ENCODE measurements around the gene ANKS3.

The ANKS3 gene

GRCh38 chr16:4696172-4696904 lies 37.7 kb downstream of the ANKS3 start:
- DNase-seq (ENCODE audit: low spot score): no peak

GRCh38 chr16:4695473-4696171 lies 38.4 kb downstream of the ANKS3 start:
- DNase-seq (ENCODE audit: low spot score): no peak

GRCh38 chr16:4694642-4695451 lies 39.2 kb downstream of the ANKS3 start:
- no peak for DNase-seq (ENCODE audit: low spot score)

DNA sequence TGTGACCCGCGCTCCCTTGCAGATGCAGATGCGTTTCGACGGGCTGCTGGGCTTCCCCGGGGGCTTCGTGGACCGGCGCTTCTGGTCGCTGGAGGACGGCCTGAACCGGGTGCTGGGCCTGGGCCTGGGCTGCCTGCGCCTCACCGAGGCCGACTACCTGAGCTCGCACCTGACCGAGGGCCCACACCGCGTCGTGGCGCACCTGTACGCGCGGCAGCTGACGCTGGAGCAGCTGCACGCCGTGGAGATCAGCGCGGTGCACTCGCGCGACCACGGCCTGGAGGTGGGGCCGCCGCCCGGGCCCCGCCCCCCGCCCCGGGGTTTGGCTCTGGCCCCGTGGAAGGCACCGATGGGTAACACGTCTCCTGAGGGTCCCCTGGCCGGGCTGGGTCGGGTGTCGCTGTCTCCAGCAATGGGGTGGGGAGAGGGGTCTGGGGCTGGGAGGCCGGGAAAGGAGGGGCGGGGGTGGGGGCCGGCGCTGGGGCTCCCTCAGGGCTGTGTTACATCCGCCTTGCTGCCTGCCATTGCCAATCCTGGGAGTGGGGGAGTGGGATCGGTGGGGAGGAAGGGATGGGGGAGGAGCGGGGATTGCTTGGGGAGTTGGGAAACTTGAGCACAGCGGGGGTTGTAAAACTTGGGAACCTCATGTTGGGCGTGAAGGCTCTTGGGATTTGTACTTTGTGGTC lies 40.0 kb downstream of the ANKS3 start:
- peak; percentile 59 for DNase-seq (ENCODE audit: low spot score)

DNA sequence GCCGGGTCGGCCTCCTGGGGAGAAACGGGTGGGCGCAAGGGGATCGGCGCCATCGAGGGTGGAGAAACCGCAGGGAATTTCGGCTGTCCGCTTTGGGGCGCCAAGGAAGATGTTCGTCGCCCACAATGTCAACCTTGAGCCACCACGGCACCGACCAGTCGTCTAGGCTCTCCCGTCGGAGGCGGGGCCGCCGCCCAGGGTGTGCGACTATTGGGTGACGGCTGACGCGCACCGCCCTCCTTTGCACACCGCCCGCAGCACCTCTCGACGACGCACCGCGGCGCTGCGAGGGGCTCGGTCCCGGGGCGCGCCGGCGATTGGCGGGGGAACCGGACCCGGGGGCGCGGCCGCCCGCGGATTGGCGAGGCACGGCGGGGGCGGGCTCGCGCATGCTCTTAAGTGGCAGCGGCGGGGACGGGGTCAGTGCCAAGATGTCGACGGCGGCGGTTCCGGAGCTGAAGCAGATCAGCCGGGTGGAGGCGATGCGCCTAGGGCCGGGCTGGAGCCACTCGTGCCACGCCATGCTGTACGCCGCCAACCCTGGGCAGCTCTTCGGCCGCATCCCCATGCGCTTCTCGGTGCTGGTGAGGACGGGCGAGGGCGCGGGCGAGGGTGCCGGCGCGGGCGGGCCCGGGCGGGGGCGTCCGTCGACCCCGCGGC lies 40.6 kb downstream of the ANKS3 start, which contains the start of gene NUDT16L1:
Gene NUDT16L1 (plus strand): TSS at position 267 of the 660 bp plus-strand sequence. CDS start 165 bp downstream, at position 432.
- peak; percentile 96 for DNase-seq (ENCODE audit: low spot score)

DNA sequence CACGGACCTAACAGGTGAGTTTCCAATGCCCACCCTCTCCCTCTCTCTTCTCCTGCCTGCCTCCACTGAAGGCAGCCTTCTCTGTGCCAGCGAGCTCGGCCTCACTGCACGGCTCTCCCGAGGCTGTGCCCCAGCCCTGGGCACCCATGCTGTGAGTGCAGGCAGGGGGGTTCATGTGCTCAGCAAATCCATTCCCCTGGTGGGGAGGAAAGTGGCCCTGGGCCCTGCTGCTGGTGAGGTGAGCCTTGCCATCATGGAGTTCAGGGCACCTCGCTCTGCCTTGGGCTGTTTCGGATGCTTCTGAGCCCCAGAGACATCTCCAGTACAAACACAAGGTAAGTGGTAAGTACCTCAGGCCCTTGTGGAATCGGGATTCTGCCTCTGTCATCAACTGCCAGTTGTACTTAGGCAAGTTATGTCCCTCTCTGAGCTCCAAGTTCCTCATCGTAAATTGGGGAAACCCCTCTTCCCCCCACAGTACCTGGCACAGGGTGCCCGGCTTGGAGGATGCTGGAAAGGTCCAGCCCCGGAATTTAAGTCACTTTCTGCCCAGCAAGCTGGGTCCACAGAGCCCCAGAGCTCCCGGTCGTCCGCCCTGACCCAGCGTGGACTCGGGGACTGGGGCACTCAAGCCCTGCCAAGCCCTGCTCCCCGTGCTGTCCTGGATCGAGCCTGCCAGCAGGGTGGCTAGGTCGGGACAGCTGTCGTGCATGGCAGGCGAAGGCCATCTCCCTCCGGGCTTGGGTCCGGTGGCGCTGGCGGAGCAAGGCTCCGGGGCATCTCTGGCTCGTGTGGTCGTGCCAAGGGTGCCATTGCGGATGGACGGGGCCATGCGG lies 41.4 kb downstream of the ANKS3 start:
- no peak for DNase-seq (ENCODE audit: low spot score)

- no peak for DNase-seq (ENCODE audit: low spot score)
Observed at GRCh38 chr16:4691666-4692412, 42.2 kb downstream of the ANKS3 start.

DNA sequence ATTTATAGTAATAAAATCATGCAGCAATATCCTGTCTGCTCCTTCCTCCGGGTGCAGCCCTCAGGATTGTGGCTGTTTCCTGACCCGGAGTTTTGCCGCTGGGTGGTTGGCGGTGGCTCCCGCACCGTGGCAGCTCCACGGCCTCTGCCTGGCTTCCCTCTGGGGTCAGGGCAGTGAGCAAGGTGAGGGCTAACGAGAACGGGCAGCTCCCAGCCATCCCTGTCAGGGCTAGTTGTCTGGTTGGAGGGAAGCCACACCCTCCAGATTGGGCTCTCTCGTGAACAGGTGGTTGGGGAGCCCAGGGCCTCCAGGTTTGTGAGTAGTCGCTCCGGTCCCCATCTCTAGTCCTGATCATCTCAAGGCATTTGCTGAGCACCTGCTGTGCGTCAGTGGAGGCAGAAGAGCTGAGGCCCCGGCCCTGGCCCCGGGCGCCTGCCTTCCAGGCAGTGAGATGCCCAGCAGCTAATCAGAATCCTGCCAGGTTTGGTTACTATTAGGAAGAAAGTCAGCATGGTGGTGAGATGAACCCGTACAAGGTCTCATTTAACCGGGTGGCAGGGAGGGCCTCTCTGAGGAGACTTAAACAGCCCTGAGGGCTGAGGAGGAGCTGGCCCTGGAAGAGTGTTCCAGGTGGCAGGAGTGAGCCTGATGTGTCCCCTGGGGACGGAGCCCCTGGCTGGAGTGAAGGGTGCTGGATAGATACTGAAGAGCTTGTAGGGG lies 43.0 kb downstream of the ANKS3 start:
- DNase-seq (ENCODE audit: low spot score): no peak

GRCh38 chr16:4689864-4690704 lies 44.0 kb downstream of the ANKS3 start:
- DNase-seq (ENCODE audit: low spot score): no peak

DNA sequence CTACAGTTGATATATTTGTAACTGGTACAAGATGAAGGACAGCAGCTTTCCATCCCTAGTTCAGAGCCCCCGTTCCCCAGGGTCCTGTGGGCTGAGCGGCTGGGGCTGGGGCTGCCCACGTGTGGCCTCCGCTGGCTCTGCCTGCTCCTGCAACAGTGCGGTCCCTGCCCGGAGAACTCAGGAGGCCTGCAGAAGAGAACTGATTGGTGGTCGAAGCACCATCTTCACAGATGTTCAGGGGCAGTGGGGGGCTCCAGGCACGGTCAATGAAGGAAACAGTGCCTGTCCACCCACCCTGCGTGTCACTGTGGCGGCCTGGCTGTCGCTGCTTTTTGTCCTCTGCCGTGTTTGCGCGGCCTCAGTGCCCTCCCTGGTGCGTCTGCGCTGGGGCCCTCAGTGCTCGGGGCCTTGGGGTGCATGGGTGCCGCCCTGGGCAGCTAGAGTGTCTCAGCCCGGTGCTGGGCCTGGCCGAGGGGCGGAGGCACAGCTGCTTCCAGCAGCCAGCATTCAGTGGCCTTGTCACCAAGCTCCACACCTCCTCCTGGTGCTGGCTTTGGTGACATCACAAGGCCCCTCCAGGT lies 44.9 kb downstream of the ANKS3 start:
- DNase-seq (ENCODE audit: low spot score): no peak

- DNase-seq (ENCODE audit: low spot score): no peak
Observed at GRCh38 chr16:4688674-4689045, 45.4 kb downstream of the ANKS3 start.

- no peak for DNase-seq (ENCODE audit: low spot score)
Observed at GRCh38 chr16:4687946-4688673, 46.0 kb downstream of the ANKS3 start.

- no peak for DNase-seq (ENCODE audit: low spot score)
Observed at GRCh38 chr16:4687416-4687815, 46.7 kb downstream of the ANKS3 start.

GRCh38 chr16:4686497-4687210 lies 47.4 kb downstream of the ANKS3 start:
- no peak for DNase-seq (ENCODE audit: low spot score)

DNA sequence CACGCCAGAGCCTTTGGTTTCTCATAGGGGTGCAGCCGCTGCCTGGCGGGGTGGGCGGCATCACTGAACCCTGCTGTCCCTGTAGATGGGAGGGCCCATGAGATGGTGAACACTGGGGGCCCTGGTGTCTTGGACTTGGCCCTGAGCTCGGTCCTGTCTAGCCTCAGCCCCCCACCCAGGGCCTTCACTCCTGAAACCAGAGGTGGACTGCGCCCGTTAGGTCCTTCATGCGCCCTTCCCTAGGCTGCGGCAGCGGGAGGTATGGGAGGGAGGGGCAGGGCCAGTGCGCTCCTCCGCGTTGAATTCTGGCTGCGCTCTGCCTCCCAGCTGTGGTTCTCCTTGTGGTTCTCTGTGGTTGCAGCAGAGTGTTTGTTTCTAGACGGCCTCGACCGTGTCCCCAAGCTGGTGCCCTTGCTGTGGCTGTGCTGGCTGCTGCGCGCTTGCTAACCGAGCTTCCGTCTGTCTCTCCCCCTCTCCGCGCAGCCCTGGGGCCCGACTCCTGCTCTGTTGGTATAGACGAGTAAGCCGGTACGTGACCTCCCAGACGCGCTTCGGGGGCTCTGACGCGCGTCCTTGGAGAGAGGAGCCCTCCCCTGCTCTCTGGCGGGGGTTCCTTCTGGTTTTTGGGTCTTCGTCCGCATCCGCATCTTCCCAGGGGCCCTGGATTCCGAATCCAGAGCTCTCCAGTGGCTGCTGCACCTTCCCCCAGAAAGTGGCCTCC lies 48.1 kb downstream of the ANKS3 start:
- DNase-seq (ENCODE audit: low spot score): no peak

DNA sequence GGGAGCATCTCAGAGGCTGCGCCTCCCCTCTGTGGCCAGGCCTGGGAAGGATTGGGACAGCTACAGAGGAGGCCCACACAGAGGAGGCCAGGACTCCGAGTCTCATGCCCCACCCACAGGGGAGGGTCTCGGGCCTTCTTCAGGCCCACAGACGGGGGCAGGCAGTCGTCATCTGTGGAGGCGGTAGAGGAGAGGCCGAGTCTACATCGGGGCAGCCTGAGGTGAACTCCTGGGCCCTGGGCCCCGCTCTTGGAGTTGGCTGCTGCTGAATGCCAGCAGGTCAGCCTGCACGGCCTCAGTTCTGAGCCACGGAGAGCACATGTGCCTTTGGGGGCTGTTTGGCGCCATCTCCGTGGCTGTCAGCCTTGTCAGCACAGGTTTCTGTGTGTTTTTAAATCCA lies 48.8 kb downstream of the ANKS3 start:
- no peak for DNase-seq (ENCODE audit: low spot score)

All from CD4-positive, alpha-beta T cell treated with Interleukin-2 at 100 ng/mL for 4 hours (primary cell).